Measurements from ENCODE around the gene NT5DC3. TPM values are rescaled to one million over a fixed set of nuclear protein-coding genes. Genes with fewer than 3 reads are reported as not detected.

NT5DC3 gene
- total and polyA plus RNA-seq, 8 donors, result 2.6 to 6.4 (median 4.0) TPM

DNA sequence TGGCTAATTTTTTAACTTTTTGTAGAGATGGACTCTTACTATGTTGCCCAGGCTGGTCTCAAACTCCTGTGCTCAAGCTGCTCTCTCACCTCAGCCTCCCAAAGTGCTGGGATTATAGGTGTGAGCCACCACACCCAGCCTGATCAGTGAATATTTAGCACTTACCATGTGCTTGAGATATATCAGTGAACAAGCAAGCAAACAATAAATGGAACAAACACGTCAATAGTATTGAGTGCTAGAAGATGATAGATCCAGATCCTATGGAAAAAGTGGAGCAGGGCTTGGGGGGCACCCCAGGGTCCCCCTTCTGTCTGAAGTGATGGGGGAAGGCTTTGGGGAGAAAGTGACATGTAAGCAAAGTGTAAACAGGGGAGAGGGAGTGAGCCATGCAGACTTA is 83.8 kb downstream of the NT5DC3 start:
- H3K27me3 ChIP-seq, result no peaks in the 10 kb centered on the region
- DNase-seq (no peak), FAIRE-seq (no peak), ATAC-seq (no peak)
- no peak overlapping the region for H3K4me3 ChIP-seq
- TF ChIP-seq CTCF (IDR thresholded peaks at IDR 0.05), result no peak
- no peaks in the 10 kb centered on the region for H3K4me1 ChIP-seq
- H3K9me3 ChIP-seq, result no peaks in the 10 kb centered on the region
- 89 to 100% methylated on average over 1 of the region's 1 CpG for WGBS, 2 donors
- intact Hi-C loops (cut with DNase I), result no loop called here
- no peaks in the 10 kb centered on the region for H3K36me3 ChIP-seq
- H3K27ac ChIP-seq, result no peak overlapping the region

- H3K36me3 ChIP-seq, result no peaks in the 10 kb centered on the region
- H3K27me3 ChIP-seq, result no peaks in the 10 kb centered on the region
- ATAC-seq (no peak), DNase-seq (no peak), FAIRE-seq (no peak)
- H3K9me3 ChIP-seq, result no peaks in the 10 kb centered on the region
- no peak overlapping the region for H3K27ac ChIP-seq
- WGBS, 2 donors, result 88 to 90% methylated on average over 5 of the region's 5 CpGs
- intact Hi-C loops (cut with DNase I), result no loop called here
- no peak overlapping the region for H3K4me3 ChIP-seq
- no peak for TF ChIP-seq CTCF (IDR thresholded peaks at IDR 0.05)
- H3K4me1 ChIP-seq, result no peaks in the 10 kb centered on the region
Measured at GRCh38 chr12:103756443-103756842, 84.6 kb downstream of the NT5DC3 start.

GRCh38 chr12:103755425-103755824 is 85.6 kb downstream of the NT5DC3 start:
- H3K4me1 ChIP-seq, result no peaks in the 10 kb centered on the region
- 63 to 83% methylated on average over 3 of the region's 3 CpGs for WGBS, 2 donors
- DNase-seq (no peak), FAIRE-seq (no peak), ATAC-seq (no peak)
- TF ChIP-seq CTCF (IDR thresholded peaks at IDR 0.05), result no peak
- H3K27me3 ChIP-seq, result no peaks in the 10 kb centered on the region
- no peaks in the 10 kb centered on the region for H3K36me3 ChIP-seq
- H3K4me3 ChIP-seq, result no peak overlapping the region
- H3K9me3 ChIP-seq, result no peaks in the 10 kb centered on the region
- no peak overlapping the region for H3K27ac ChIP-seq
- intact Hi-C loops (cut with DNase I), result no loop called here

GRCh38 chr12:103751600-103751999 is 89.4 kb downstream of the NT5DC3 start:
- 59 to 75% methylated on average over 2 of the region's 2 CpGs for WGBS, 2 donors
- DNase-seq (no peak), FAIRE-seq (no peak), ATAC-seq (no peak)
- TF ChIP-seq CTCF (IDR thresholded peaks at IDR 0.05), result no peak
- Histone ChIP-seq H3K4me1 (no peaks in the 10 kb centered on the region), H3K36me3 (no peaks in the 10 kb centered on the region), H3K27ac (no peak overlapping the region), H3K27me3 (no peaks in the 10 kb centered on the region), H3K9me3 (no peaks in the 10 kb centered on the region), H3K4me3 (no peak overlapping the region)
- intact Hi-C loops (cut with DNase I), result no loop called here

DNA sequence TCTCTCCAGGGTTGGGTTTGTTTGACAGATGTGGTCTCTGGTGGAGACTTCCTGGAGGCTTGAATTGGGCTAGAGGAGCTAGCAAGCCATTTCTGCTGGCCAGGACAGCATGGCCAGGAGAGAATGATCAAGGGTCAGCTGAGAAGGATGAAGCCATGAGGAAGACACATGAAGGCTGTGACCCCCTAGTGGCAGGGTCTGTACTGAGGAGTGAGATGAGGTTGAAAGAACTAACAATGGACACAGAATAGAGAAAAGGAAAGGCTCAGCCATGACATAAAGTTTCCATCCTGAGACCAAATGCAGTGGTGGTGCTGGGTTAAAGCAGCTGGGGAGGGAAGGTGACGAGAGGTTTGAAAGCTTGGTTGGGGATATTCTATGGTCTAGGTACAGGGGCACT is 89.9 kb downstream of the NT5DC3 start:
- 88 to 91% methylated on average over 1 of the region's 1 CpG for WGBS, 2 donors
- FAIRE-seq (no peak), DNase-seq (no peak), ATAC-seq (no peak)
- H3K4me1 ChIP-seq, result no peaks in the 10 kb centered on the region
- intact Hi-C loops (cut with DNase I), result no loop called here
- no peaks in the 10 kb centered on the region for H3K36me3 ChIP-seq
- TF ChIP-seq CTCF (IDR thresholded peaks at IDR 0.05), result no peak
- no peak overlapping the region for H3K4me3 ChIP-seq
- no peaks in the 10 kb centered on the region for H3K9me3 ChIP-seq
- no peaks in the 10 kb centered on the region for H3K27me3 ChIP-seq
- no peak overlapping the region for H3K27ac ChIP-seq
